Right lobe of liver (tissue), 6 donors: ENCODE data around the gene UXS1. TPM values are rescaled to one million over a fixed set of nuclear protein-coding genes. Genes with fewer than 3 reads are reported as not detected.

Experiments
- ATAC-seq, 4 donors: fragments of 200-7000 bp; cut with Tn5 transposase; one replicate each; pipeline ENCODE4 v1.9.1; 2020; ENCODE audit warnings: mild to moderate bottlenecking in 4 of 4, moderate library complexity in 4 of 4
- DNase-seq, 3 donors: peaks; one replicate each; pipeline ENCODE4 v3.0.0-alpha.2; 2020
- H3K27ac ChIP-seq, 3 donors: fragments of 200-600 bp; one replicate each; pipeline ENCODE4 v1.8.0; 2022
- H3K27me3 ChIP-seq, 2 donors: fragments of 200-600 bp; one replicate each; pipeline ENCODE4 v1.8.0; 2022
- H3K36me3 ChIP-seq, 4 donors: fragments of 200-600 bp; sonication (generic) in 1 of 4; one replicate each; pipeline versions ENCODE4 v1.5.1 to v1.8.0; 2017 to 2022; ENCODE audit warnings: control low read depth in 1 of 4
- H3K4me1 ChIP-seq, 4 donors: fragments of 200-600 bp; sonication (generic) in 1 of 4; one replicate each; pipeline versions ENCODE4 v1.5.1 to v1.8.0; 2017 to 2022; ENCODE audit warnings: control low read depth in 1 of 4
- H3K4me3 ChIP-seq, 3 donors: fragments of 200-600 bp; one replicate each; pipeline ENCODE4 v1.8.0; 2022
- H3K9me3 ChIP-seq, 4 donors: fragments of 200-600 bp; sonication (generic) in 1 of 4; one replicate each; pipeline versions ENCODE4 v1.5.1 to v1.8.0; 2017 to 2022; ENCODE audit warnings: control low read depth in 1 of 4
- POLR2A ChIP-seq: fragments of 450-650 bp; IDR thresholded peaks from one replicate; pipeline ENCODE4 v1.6.1; 2017; ENCODE audit warnings: antibody characterized with exemption, mild to moderate bottlenecking
- WGBS: methylation state at CpG from one replicate; pipeline ENCODE4 v1.1.6; 2018; ENCODE audit warnings: low coverage, low lambda C conversion rate; ENCODE audit not compliant: insufficient coverage; ENCODE audit errors: missing lambda C conversion rate; 5-methylcytosine and 5-hydroxymethylcytosine counted together
- intact Hi-C, 2 donors: fragments of 100-400 bp; cut with DNase I; formaldehyde crosslinking; loops; one replicate each; pipeline versions ENCODE4 v1.11.2 to v1.14.1; 2022
- total RNA-seq, 6 experiments: library from RNA; depleted of rRNA in 2 of 6; stranded (reverse); fragments of >200 nt in 2 of 6; fragmentation: NEBNext Ultra II Directional in 3 of 6; extraction: Animal tissue kit (Norgen Biotek cat#: 25700) in 3 of 6; gene quantifications; one replicate each; pipeline versions ENCODE4 v1.1.0 to v1.2.4, GENCODE V29; 2016 to 2023
- TF ChIP-seq, protein P1 (sequence below), 4 donors: fragments of 200-600 bp in 3 of 4; fragments of 450-650 bp in 1 of 4; IDR thresholded peaks; one replicate each; pipeline versions ENCODE4 v1.5.1 to v1.8.0; 2016 to 2022; ENCODE audit warnings: antibody characterized with exemption in 4 of 4, mild to moderate bottlenecking in 2 of 4
- donor health status: DM: no; HTN: yes; CAD: no.
- donor health status: DM: no; HTN: no; CAD: no.
- donor health status: DM: no; HTN: no; CAD: no.
- donor health status: DM: no; HTN: yes; CAD: no.
- donor health status: DM: no; HTN: yes; CAD: no.

The UXS1 gene
- total RNA-seq, 6 experiments from 2014 or later, result 8.2 to 56.2 (median 14.0) TPM

DNA sequence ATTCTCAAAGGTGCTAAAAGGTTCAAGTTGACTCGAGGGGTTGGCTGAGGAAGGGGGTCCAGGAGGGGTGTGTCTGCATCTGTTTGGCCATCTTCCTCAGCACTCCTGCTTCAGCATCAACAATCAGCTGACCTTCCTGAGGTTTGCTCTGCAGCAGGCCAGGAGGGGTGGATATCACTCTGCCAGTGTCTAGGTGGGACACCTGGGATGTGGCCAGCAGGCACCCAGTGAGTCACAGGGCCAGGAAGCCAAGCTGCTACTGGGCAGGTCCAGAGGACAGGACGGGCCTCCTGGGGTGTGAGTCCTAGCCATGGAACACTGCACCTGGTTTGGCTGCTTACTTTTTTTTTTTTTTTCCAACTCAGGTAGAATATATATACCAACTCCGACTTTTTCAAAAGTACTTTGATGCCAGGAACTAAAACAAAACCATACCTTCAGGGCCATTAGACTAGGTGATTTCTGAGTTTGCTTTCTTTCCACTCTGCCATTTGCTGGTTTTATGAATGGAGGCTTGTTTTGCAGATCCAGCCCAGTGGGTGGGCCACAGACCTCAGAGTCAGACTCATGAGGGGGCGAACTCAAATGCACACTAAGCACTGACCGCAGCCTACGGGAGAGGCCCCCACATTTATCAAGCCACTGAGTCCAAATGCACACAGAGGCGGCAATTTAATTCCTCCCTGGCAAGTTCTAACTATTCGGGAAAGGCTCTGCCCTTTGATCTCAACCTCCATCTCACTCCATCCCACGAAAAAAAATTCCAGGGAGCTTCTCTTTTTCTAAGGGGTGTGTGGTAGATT, 76.0 kb downstream of the UXS1 start:
- Histone ChIP-seq H3K4me3 (no peak overlapping the region), H3K27me3 (no peaks in the 10 kb centered on the region), H3K4me1 (no peaks in the 10 kb centered on the region), H3K27ac (no peak overlapping the region), H3K36me3 (peaks cover 0 to 7% (median 0%) of the 10 kb centered on the region in 4 donors), H3K9me3 (no peaks in the 10 kb centered on the region)
- TF ChIP-seq, protein P1, sequence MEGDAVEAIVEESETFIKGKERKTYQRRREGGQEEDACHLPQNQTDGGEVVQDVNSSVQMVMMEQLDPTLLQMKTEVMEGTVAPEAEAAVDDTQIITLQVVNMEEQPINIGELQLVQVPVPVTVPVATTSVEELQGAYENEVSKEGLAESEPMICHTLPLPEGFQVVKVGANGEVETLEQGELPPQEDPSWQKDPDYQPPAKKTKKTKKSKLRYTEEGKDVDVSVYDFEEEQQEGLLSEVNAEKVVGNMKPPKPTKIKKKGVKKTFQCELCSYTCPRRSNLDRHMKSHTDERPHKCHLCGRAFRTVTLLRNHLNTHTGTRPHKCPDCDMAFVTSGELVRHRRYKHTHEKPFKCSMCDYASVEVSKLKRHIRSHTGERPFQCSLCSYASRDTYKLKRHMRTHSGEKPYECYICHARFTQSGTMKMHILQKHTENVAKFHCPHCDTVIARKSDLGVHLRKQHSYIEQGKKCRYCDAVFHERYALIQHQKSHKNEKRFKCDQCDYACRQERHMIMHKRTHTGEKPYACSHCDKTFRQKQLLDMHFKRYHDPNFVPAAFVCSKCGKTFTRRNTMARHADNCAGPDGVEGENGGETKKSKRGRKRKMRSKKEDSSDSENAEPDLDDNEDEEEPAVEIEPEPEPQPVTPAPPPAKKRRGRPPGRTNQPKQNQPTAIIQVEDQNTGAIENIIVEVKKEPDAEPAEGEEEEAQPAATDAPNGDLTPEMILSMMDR (IDR thresholded peaks at IDR 0.05), result no peak
- no peak for TF ChIP-seq POLR2A
- ATAC-seq (peak in 1 of 4 donors; percentile 25), DNase-seq (no peak)
- WGBS, result 92% methylated on average over 7 of the region's 9 CpGs
- intact Hi-C loops, result no loop called here

DNA sequence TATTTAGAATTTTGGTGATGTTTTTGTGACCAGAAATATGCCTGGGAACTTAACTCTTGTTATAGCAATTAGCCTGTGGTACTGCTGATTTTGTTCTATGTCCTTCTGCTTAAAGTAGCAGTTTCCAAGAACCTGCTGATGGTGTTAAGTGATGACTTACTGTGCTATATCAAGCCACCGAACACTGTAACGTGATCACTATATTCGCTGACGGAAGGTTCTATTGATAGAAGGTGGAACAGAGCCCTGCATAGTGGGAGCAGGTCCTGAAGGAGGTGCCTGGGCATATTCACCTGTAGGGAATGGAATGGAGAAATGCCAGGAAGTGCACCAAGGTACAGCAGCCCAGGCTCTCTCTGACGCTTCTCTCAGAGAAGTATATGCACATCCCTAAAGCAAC, 76.8 kb downstream of the UXS1 start:
- Histone ChIP-seq H3K27ac (no peak overlapping the region), H3K9me3 (no peaks in the 10 kb centered on the region), H3K36me3 (peaks cover 0 to 3% (median 0%) of the 10 kb centered on the region in 4 donors), H3K27me3 (no peaks in the 10 kb centered on the region), H3K4me3 (no peak overlapping the region), H3K4me1 (no peaks in the 10 kb centered on the region)
- 97% methylated on average over 4 of the region's 5 CpGs for WGBS
- no peak for DNase-seq
- no peak for ATAC-seq
- TF ChIP-seq, protein P1 (IDR thresholded peaks at IDR 0.05), result no peak
- no peak for TF ChIP-seq POLR2A
- intact Hi-C loops, result no loop called here

DNA sequence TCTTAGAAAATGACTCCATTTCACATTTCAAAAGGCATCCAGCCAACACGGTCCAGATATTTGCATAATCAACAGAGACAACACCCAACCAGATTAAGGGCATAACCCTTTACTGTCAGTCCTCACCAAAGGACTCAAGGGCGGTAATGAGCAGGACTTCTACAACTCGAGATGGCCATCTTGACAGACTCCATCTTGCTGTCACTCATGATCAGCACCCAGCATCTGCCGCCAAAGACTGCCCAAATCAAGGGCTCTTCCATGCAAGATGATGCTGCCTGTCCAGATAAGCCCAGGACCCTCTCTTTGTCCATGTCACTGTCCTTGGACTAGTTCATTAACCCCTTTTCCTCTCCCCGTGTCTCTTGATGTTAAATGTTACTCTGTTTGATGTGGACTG, 77.9 kb downstream of the UXS1 start:
- WGBS, result 68% methylated on average over 3 of the region's 5 CpGs
- ATAC-seq (no peak), DNase-seq (no peak)
- Histone ChIP-seq H3K36me3 (no peaks in the 10 kb centered on the region), H3K27me3 (no peaks in the 10 kb centered on the region), H3K27ac (no peak overlapping the region), H3K4me3 (no peak overlapping the region), H3K4me1 (no peaks in the 10 kb centered on the region), H3K9me3 (no peaks in the 10 kb centered on the region)
- TF ChIP-seq, protein P1 (IDR thresholded peaks at IDR 0.05), result no peak
- no peak for TF ChIP-seq POLR2A
- intact Hi-C loops, result no loop called here

DNA sequence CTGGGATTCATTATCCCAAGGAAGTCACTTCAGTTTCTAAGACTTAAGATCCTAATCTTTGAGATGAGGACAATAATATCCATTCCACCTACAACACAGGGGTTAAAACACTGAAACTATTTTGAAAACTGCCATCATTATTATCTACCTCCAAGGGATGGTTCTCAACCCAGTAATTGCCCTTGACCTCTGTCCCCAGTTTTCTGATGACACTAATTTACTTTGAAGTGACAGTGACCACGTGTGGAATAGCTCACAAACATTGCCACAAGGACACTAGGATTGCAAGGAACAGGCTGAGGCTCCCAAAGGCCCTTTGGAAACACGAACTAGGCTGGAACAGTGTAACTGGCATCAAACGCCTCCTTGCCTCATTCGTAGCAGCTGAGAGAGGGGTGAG, 78.4 kb downstream of the UXS1 start:
- intact Hi-C loops, result no loop called here

More for the DNA sequence above, 78.4 kb downstream of the UXS1 start:
- DNase-seq (no peak), ATAC-seq (no peak)
- no peak overlapping the region for H3K27ac ChIP-seq
- H3K36me3 ChIP-seq, result no peaks in the 10 kb centered on the region
- WGBS, result 0% methylated on average over 1 of the region's 4 CpGs
- no peaks in the 10 kb centered on the region for H3K27me3 ChIP-seq
- no peak for TF ChIP-seq POLR2A
- TF ChIP-seq, protein P1 (IDR thresholded peaks at IDR 0.05), result no peak
- no peak overlapping the region for H3K4me3 ChIP-seq
- no peaks in the 10 kb centered on the region for H3K4me1 ChIP-seq
- no peaks in the 10 kb centered on the region for H3K9me3 ChIP-seq
